Measurements from ENCODE around the gene PNCK.

Gene PNCK

DNA sequence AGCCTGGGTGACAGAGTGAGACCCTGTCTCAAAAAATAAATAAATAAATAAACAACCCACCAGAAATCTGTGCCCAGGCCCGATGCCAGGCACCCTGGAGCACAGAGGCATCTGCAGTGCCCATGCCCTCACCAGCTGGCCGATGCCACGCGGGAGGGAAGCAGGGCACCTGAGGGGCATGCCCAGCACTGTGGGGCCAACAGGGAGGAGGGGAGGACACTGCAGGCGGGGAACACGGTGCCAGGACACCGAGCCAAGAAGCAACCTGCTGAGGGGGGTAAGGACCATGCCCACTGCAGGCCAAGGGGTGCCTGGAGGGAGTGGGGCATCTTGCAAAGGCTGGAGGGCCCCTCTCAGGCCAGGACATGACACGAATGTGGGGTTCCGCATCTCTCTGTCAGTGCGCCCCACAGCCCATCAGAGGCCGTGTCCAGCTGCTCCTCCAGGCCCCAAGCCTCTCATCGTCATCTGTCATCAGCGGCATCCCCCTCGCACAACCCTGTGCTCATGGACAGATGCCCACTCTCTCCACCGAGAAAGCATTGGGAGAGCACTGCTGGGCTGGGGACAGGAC lies 39.9 kb downstream of the PNCK start:
- TF ChIP-seq POLR2A (IDR thresholded peaks at IDR 0.05; ENCODE audit: low read depth, low read length): no peak
- DNase-seq (ENCODE audit: insufficient read length, low spot score): no peak
- no peak for FAIRE-seq

DNA sequence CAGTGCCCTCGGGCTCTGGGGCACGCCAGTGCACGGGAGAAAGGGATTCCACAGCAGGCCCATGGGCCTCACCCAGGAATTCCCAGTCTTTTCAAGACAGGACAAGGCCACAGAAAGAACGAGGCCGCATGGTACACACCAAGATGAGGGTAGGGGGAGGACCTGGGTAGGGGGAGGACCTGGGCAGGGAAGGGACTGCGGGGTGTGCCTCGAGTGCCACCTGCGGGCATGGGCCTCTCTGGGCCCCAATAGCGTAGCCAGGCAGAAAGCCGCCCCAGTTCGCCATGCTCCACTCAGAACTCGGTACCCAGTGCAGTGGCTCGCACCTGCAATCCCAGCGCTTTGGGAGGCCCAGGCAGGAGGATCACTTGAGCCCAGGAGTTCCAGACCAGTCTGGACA lies 40.6 kb downstream of the PNCK start:
- FAIRE-seq: no peak
- no peak for DNase-seq (ENCODE audit: insufficient read length, low spot score)
- TF ChIP-seq POLR2A (IDR thresholded peaks at IDR 0.05; ENCODE audit: low read depth, low read length): no peak

DNA sequence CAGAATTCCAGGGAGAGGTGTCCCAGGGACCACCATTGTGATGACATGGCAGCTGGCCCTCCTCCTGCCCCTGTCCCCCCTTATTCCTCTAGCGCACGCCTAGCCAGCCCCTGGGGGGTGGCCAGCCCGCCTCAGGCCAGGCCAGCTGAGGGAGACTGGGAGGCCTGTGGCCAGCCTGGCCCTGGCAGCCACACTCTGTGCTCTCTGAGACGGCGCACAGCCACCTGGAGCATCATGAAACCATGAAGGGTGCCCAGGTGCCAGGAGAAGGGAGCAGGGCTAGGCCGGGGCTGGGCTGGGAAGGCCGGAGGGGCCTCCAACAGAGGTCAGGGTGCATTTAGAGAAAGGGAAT lies 41.0 kb downstream of the PNCK start:
- no peak for DNase-seq (ENCODE audit: insufficient read length, low spot score)
- TF ChIP-seq POLR2A (IDR thresholded peaks at IDR 0.05; ENCODE audit: low read depth, low read length): no peak
- no peak for FAIRE-seq

DNA sequence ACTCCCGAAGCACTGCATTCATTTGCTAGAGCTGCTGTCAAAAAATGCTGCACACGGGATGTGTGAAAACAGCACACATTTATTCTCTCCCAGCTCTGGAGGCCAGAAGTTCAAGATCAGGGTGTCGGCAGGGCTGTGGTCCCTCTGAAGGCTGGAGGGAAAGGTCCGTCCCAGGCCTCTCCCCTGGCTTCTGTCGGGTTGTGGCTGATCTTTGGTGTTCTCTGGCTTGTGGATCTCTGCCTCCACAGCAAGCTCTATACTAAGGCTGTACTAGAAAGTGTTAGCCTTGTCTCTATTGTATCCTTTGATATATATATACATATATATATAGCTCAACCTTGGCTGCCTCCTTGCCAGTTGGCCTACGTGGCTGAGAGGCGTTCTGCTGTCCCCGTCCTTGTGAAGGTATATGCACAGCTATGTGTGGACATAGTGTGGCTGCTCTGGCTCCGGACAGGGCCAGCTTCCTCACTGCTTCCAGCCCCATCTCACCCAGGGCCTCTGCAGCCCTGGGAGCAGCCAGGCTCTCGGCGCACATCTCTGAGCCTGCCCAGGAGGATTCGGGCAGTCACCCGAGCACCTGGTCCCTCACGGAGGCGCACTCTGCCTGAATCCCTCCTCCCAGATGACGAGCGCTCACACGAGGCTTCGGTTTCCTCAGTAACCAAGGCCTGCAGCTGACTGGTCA lies 41.6 kb downstream of the PNCK start:
- TF ChIP-seq POLR2A (IDR thresholded peaks at IDR 0.05; ENCODE audit: low read depth, low read length): no peak
- no peak for DNase-seq (ENCODE audit: insufficient read length, low spot score)
- FAIRE-seq: no peak

DNA sequence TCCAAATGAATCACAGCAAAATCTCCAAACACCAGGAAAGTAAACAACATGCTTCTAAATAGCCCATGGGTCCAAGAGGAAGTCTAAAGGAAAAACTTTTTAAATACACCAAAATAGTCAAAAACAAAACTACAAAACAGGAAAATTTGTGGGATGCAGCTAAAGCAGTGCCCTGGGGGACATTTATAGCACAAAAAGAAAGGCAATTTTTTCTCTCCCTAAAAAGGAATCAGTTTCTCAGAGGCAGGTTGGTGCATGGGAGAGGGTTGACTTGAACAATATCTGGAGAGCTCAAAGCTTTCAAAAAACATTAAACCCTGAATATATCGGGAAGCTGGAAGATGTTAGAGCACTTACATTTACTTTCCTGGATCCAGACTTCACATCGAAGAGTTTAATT lies 42.3 kb downstream of the PNCK start:
- no peak for TF ChIP-seq POLR2A (IDR thresholded peaks at IDR 0.05; ENCODE audit: low read depth, low read length)

DNA sequence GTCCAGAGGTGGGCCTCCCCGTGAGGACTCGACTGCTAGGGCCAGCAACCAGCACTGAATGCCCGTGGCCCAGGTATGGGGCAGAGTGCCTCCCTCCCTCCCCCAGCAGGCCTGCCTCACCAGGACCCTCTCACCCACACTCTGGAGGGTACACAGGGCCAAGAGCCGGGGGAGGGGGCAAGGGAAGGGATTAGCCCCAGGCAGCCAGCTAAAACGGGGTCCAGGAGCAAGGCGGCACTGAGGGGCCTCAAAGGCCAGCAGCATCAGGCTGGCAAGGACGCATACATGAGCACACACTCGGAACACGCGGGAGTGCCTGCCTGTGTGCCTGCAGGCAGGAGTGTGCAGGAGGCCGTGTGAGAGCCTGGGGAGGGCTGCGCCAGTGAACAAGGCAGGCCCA lies 44.9 kb downstream of the PNCK start:
- FAIRE-seq (no peak), DNase-seq (ENCODE audit: insufficient read length, low spot score) (no peak)
- no peak for TF ChIP-seq POLR2A (IDR thresholded peaks at IDR 0.05; ENCODE audit: low read depth, low read length)

More for the DNA sequence above, 42.3 kb downstream of the PNCK start:
- FAIRE-seq (no peak), DNase-seq (ENCODE audit: insufficient read length, low spot score) (no peak)

DNA sequence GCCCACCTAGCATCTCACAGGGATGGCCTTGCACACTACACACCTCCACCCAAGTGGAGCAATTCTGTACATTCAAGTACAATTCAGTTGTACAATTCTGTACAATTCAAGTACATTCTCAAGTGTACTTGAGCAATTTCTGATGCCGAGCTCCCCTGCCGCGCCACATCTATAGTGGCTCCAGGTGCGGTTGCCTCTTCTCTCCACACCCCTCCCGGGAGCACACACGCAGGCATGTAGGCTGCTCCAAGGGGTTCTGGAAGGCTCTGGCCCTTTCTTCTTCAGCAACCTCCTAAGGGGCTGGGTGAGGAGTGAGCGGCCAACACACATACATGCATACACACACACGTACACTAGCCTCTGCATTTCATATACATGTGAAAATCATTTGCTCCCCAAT lies 45.5 kb downstream of the PNCK start:
- DNase-seq (ENCODE audit: insufficient read length, low spot score) (no peak), FAIRE-seq (no peak)
- TF ChIP-seq POLR2A (IDR thresholded peaks at IDR 0.05; ENCODE audit: low read depth, low read length): no peak

DNA sequence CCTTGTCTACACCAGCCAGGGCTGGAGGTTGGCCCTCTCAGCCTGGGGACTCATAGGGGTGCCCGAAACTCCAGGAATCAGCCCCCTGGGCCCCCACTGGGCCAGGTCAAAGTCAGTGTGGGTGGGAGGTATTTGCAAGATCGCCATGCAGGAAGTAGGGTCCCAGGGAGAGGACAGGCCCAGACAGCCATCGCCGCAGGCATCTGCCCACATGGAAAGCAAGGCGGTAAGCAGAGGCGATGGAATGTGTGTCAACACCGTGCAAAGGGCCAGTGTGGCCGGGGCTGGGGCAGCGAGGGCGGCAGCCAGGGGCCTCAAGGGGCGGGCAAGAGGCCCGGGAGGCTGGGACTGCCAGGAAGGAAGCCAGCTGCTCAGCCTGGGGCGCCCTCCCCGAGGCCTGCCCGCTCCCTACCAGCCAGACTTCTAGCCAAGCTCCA lies 45.9 kb downstream of the PNCK start:
- FAIRE-seq (no peak), DNase-seq (ENCODE audit: insufficient read length, low spot score) (no peak)
- TF ChIP-seq POLR2A (IDR thresholded peaks at IDR 0.05; ENCODE audit: low read depth, low read length): no peak

DNA sequence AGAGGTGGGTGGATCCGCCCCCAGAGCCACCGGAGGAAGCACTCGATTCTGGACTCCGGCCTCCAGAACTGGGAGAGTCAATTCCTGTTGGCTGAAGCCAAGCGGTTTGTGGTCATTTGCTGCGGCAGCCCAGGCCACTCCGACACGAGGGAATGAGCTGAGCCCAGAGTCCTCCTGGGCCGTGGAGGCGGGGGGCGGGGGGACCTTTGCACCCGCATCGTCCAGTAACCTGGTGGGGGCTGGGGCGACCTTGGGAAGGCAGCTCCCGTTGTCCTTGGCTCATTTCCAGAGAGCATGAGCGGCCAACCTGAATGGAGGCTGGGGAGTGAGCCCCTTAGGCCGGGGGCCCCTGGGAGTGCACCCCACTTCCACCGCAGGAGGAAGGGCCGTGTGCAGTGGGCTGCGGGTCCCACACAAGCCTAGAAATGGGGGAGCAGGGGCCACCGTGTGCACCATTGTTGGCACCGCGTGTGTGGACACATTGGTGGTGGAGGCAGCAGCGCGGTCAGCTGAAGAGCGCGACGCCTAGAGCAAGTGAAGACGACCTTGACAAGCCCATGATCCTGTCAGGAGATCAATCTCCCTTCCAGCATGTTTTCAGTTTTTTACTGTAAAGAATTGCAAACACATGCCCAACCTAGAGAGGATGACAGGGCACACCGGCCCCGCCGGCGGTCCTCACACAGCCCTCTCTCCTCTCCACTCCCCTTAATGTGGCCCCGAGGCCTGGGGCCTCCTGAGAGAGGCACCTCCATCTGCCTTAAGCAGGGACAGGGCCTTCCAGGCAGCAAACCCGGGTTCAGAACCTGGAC lies 46.5 kb downstream of the PNCK start:
- DNase-seq (ENCODE audit: insufficient read length, low spot score) (no peak), FAIRE-seq (no peak)
- no peak for TF ChIP-seq POLR2A (IDR thresholded peaks at IDR 0.05; ENCODE audit: low read depth, low read length)

DNA sequence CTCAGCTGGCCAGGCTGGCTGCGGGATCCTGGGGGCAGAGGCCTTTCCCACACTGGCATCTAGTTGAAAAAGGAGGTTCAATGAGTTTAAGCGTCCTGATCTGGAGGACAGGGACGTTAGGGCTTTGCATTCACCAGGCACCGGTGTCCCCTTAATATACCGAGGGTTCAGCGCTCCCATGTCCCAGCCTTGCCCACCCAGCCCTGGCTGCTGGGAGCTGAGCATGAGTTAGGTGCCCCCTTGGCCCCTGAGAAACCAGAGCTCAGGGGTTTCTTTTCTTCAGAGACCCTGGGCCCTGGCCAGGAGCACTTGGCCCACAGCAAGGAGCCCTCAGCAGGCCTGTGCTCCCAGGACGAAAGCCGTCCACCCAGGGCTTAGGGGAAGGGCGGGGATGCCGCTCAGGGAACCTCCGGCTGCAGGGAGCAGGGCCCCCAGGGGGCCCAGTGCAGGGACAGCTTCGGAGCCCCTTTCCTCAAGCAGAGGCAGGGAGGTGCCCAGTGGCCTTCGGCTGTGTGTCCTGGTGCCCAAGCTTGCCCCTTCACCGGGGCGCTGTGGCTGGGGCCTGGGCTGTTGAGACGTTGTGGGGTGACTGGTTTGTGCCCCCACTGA lies 47.5 kb downstream of the PNCK start:
- FAIRE-seq (no peak), DNase-seq (ENCODE audit: insufficient read length, low spot score) (no peak)
- TF ChIP-seq POLR2A (IDR thresholded peaks at IDR 0.05; ENCODE audit: low read depth, low read length): no peak

DNA sequence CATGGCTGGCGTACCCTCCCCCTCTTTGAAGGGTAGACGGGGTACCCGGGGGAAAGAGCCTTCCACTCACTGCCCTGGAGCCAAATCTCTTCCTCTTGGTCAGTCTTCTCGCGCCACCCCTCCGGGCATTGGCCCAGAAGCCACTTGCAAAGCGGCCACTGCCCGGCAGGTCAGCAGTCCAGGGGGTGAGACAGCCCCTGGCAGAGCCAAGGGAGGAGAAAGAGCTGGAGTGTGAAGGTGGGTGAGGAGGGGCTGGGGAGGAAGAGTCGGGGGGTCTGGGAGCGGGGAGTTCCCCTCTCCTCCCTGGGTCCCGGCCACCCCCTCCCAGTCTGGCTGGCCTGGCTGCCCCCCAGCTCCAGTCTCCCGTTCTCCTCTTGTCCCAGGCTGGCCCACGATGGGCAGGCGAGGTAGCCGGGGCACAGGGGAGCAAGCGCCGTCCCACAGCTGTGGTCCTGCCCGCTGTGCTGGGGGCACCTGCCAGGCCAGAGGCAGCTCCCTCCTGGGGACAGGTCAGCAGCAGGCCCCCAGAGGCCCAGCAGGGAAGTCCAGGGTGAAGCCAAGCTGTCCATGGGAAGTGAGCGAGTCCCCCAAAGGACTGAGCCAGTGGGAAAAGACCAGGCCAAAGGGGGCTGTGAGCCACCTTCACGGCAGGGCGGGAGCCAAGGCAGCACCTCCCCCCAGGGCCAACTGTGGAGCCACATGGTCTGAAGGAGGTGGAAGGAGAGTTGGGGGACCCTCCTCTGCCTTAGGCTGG lies 48.2 kb downstream of the PNCK start:
- no peak for FAIRE-seq
- no peak for DNase-seq (ENCODE audit: insufficient read length, low spot score)
- no peak for TF ChIP-seq POLR2A (IDR thresholded peaks at IDR 0.05; ENCODE audit: low read depth, low read length)

DNA sequence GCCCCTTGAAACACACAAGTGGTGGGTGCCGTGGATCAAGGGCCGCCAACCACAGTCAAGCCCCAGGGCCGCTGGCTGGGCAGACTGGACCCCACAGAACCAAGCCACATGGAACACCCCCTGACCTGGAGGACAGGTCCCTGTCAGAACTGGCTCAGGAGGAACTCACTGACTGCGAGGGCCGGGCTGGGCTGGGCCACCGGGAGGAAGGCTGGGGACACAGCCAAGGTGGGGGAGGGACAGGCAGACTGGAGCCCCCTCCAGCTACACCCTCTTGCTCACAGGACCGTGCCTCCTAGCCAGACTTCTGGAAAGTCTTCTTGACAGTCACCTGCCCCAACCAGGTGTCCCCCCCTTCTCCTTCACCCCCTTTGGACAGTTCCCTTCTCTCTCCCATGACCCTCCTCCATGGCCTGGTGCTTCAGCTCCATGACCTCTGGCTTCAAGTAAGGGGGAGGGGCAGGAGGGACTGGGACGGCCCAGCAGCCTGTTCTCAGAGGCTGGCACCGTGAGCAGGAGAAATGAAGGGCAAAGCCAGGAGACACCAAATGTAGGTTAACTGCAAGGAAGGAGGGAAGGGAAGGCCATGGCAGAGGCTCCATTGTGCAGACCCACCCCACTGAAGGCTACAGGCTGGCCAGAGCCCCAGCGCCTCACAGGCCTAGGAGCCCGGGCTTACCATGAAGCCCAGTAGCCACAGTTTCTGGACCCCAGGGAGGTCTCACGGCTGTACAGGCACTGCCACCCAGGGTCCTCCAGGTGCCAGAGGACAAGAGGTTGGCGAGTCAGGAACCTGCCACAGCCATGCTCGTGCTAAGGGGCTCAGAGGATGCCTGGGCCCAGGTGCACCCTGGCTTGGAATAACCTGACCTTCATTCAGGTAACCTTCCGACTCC lies 49.2 kb downstream of the PNCK start:
- FAIRE-seq (no peak), DNase-seq (ENCODE audit: insufficient read length, low spot score) (no peak)
- TF ChIP-seq POLR2A (IDR thresholded peaks at IDR 0.05; ENCODE audit: low read depth, low read length): no peak

All from H54 (cell line).